RWPE1 (cell line): ENCODE data around the gene CCDC92.

Experiments
- CTCF ChIA-PET: fragments of 350-600 bp; sonication (Branson Sonifier 250); formaldehyde crosslinking; extraction: SDS; loops from one replicate; lab custom pipeline; 2021; lab: Yijun Ruan, JAX
- POLR2A ChIA-PET: fragments of 400-600 bp; formaldehyde crosslinking; extraction: SDS; loops from one replicate; lab custom pipeline; 2020; ENCODE audit warnings: antibody characterized with exemption; ENCODE audit not compliant: low non-redundant PET; lab: Yijun Ruan, JAX
- DNase-seq: peaks from one replicate; pipeline ENCODE4 v3.0.0; 2012; ENCODE audit warnings: low spot score
- H3K27ac ChIP-seq: fragments of 450-650 bp; 2 replicates; pipeline ENCODE4 v1.5.1; 2017
- TF ChIP-seq, protein P1 (sequence below): fragments of 450-650 bp; conservative IDR thresholded peaks from 2 replicates; pipeline ENCODE4 v1.5.1; 2017; ENCODE audit warnings: low read depth, mild to moderate bottlenecking

CCDC92 gene

DNA sequence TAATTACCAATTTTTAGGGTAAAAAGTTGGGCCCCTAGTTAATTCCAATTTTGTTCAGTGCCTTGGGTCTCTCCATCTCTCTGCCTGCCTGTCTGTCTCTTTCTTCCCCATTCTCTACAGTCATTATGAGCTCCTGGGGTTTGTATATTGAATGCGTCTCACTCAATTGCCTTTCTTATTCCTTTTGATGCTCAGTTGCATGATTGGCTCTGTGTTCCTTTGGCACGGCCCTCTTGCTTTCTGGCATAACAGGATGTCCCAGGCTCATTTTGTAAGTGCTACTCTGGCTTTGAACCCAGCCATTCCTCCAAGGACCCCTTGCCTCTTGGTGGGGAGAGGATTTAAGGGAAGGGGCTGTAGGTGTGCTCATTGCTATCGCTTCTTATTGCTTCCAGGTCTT lies 36.0 kb upstream of the CCDC92 start:
- ChIA-PET POLR2A (no interaction called here), CTCF (interaction anchor here (0.6 kb wide), 2 partner anchors 323 to 756 kb away, joined by 4 to 5 read pairs; no protein-coding TSS in a partner anchor)
- TF ChIP-seq, protein P1, sequence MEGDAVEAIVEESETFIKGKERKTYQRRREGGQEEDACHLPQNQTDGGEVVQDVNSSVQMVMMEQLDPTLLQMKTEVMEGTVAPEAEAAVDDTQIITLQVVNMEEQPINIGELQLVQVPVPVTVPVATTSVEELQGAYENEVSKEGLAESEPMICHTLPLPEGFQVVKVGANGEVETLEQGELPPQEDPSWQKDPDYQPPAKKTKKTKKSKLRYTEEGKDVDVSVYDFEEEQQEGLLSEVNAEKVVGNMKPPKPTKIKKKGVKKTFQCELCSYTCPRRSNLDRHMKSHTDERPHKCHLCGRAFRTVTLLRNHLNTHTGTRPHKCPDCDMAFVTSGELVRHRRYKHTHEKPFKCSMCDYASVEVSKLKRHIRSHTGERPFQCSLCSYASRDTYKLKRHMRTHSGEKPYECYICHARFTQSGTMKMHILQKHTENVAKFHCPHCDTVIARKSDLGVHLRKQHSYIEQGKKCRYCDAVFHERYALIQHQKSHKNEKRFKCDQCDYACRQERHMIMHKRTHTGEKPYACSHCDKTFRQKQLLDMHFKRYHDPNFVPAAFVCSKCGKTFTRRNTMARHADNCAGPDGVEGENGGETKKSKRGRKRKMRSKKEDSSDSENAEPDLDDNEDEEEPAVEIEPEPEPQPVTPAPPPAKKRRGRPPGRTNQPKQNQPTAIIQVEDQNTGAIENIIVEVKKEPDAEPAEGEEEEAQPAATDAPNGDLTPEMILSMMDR = no peak
- no peak for DNase-seq
- H3K27ac ChIP-seq = no peak overlapping the region

DNA sequence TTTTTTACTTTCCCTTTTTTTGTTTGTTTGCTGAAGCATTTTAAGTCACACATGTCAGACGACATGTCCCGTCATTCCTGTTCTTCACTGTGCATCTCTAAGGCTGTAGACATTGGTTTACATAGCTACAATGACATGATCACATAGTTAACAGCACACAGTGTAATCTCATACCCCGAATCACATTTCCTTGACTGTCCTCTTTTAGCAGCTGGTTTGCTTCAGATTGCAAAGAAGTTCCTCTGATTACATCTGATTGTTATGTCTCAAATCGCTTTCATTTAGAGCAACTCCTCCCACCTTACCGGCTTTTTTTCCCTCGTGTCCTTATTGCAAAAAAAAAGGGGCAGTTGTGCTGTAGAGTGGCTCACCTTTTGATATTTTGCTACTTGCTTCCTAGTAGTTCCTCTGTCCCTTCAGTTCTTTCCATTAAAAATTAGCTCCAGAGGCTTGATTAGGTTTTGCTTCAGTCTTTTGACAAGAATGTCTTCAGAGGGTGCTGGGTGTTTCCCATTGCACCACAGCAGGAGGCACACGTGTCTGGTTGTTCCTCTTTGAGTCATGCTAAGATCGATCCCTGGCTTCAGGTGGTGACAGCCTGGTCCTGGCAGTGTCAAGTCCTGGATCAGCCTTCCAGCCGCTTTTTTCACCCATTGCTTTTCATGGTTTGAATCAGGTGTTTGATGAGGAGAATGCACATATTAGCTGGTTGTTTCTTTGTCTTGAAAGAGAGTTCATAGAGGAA lies 35.4 kb upstream of the CCDC92 start:
- DNase-seq = no peak
- TF ChIP-seq, protein P1 = no peak
- ChIA-PET POLR2A (no interaction called here), CTCF (interaction anchor here (0.6 kb wide), 2 partner anchors 324 to 757 kb away, joined by 4 to 5 read pairs; no protein-coding TSS in a partner anchor)
- no peak overlapping the region for H3K27ac ChIP-seq

DNA sequence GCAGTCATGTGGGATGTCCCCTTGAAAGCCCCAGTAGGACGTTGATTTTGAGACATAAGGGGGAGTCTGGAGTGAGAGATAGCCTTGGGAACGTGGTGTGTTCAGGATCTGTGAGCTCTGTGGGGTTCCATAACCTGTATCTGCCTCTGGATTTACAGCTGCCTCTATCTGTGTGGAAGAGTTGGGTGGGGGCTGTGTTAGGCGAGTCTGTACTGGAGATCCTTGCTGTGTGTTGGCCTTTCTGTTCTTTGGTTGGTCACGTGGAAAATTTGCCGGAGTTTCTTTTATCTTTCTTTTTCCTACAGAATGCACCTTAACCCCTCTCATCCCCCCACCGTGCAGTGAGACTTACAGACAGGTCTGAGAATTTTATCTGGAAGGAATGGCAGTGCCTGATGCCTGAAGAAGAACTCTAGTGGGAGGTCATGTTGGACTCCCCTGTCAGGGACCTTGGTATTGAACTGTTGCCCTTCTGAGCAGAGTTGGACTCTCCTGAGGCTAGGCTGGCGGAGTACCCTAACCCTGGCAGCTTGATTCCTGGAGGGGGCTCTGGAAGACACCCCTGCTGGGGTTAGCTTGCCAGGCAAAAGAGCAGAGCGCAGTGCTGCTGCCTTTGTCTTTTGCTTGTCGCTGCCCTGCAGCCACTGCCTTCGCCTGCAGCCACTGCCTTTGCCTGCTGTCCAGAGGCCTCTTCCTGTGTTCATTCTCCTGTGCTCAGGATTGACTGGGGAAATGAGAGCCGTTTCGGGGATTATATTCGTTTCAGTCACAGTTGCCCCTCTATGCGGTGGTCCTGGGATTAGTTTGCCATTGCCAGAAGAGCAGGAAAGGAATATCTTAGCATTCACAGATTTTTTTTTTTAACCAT lies 34.4 kb upstream of the CCDC92 start:
- CTCF ChIA-PET = no interaction called here
- no peak for DNase-seq
- H3K27ac ChIP-seq = no peak overlapping the region
- TF ChIP-seq, protein P1 = no peak
- POLR2A ChIA-PET = no interaction called here

DNA sequence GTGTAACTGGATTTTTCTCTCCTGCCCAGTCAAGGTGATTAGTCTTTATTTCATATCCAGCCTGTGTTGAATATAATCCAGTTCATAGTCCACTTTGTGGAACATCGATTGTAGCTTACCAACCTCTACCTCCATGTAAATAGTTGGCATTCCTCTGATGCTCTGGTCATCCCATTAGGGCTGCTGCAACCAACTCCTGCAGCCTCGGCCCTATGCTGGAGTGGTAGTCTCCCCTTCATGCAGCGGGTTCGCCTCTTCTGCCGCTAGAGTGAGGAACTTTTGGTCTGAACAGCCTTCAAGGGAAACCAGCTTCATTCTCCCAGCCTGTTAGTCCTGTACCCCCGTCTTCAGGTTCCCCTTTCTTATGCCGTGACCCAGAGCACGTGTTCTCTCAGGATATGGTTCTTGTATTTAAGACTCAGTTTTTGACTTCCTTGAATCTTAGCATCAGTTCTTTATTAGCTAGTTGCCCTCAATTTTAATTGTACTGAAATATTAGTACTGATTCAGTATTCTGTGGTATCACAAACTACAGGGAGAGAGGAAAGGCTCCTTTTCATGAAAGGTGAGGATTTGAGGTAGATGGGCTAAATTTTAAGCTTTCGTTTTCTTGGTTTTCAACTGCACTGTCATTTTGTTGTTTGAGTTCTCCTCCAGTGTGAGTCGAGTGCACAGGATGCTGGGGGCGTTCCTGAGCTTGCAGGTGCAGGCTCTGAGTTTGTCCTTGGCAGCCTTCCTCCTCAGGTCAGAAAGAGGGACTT lies 33.6 kb upstream of the CCDC92 start:
- ChIA-PET POLR2A (no interaction called here), CTCF (interaction anchor here (0.8 kb wide), 1 partner anchor 164 kb away, joined by 3 read pairs; no protein-coding TSS in a partner anchor)
- no peak for DNase-seq
- TF ChIP-seq, protein P1 = no peak
- H3K27ac ChIP-seq = no peak overlapping the region

DNA sequence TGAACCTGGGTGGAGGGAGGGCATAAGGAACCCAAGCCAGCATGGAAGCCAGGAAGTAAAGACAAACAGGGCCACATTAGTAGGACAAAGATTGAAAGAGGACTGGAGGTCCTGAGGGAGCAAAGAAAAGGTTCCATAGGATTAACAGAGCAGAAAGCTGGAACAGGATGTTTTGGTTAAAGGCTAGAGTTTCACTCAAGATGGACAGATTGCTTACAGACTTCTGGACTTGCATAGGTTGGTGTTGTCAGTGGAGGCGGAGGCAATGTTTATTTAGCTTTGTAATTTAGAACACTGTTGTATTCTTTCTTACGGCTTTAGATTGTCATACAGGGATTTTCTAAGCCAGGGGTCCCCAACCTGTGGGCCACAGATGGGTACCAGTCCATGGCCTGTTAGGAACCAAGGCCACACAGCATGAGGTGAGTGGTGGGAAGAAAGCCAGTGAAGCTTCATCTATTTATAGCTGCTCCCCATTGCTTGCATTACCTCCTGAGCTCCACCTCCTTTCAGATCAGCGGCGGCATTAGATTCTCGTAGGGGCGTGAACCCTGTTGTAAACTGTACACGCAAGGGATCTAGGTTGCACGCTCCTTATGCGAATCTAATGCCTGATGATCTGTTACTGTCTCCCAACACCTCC lies 31.7 kb upstream of the CCDC92 start:
- POLR2A ChIA-PET = interaction anchor here (0.5 kb wide), 1 partner anchor 99 kb away, joined by 3 read pairs; no protein-coding TSS in a partner anchor
- H3K27ac ChIP-seq = no peak overlapping the region
- TF ChIP-seq, protein P1 = no peak
- CTCF ChIA-PET = interaction anchor here (0.7 kb wide), 1 partner anchor 28 kb away, joined by 3 read pairs; no protein-coding TSS in a partner anchor
- DNase-seq = no peak
